ENCODE results near the gene CECR2.

- TF ChIP-seq PATZ1 (CRISPR knock-in tag; IDR thresholded peaks at IDR 0.05; ENCODE audit: borderline replicate concordance), result no peak
- no peak for TF ChIP-seq ARNTL (CRISPR knock-in tag; IDR thresholded peaks at IDR 0.05; ENCODE audit: borderline replicate concordance, low read depth)
Measured at GRCh38 chr22:17496841-17497240, 127.6 kb downstream of the CECR2 start.

All from SK-N-SH treated with all-trans-retinoic acid at 6 μM for 48 hours (cell line).